IMR-90 (cell line): ENCODE results near the gene MCHR2. TPM values are rescaled to one million over a fixed set of nuclear protein-coding genes. Genes with fewer than 3 reads are reported as not detected.

Experiments
- ATAC-seq: fragments of 200-7000 bp; cut with Tn5 transposase; 2 replicates; pipeline ENCODE4 v1.9.1; 2020; ENCODE audit warnings: low read depth, mild to moderate bottlenecking, moderate library complexity
- BruUV-seq: library from RNA; stranded (reverse); fragments of 400-500 nt; replicated peaks from 2 replicates; lab custom pipeline; 2021; lab: Mats Ljungman, UMichigan
- CTCF ChIA-PET: fragments of 300-600 bp; formaldehyde crosslinking; extraction: SDS; loops from one replicate; lab custom pipeline; 2021; ENCODE audit warnings: antibody characterized with exemption; lab: Yijun Ruan, JAX
- POLR2A ChIA-PET: fragments of 300-600 bp; sonication (Branson Sonifier 250); formaldehyde crosslinking; loops from one replicate; lab custom pipeline; 2022; ENCODE audit warnings: antibody characterized with exemption; ENCODE audit not compliant: unreplicated experiment; lab: Charles Lee
- DNase-seq: peaks from one replicate; pipeline ENCODE4 v3.0.0; 2013
- H2AFZ ChIP-seq: replicated peaks from 2 replicates; pipeline ENCODE3; 2013; ENCODE audit warnings: low read length, mild to moderate bottlenecking; ENCODE audit not compliant: poor library complexity
- H2AK5ac ChIP-seq: 2 replicates; pipeline ENCODE4 v1.6.1; 2013; ENCODE audit warnings: low read depth, low read length, inconsistent platforms
- H2AK9ac ChIP-seq: replicated peaks from 2 replicates; pipeline ENCODE3; 2013; ENCODE audit warnings: mild to moderate bottlenecking, low read depth, low read length, moderate library complexity; ENCODE audit not compliant: poor library complexity
- H2BK120ac ChIP-seq: 2 replicates; pipeline ENCODE4 v1.6.1; 2013; ENCODE audit warnings: low read depth, low read length, inconsistent platforms
- H2BK15ac ChIP-seq: 3 replicates; pipeline ENCODE4 v1.6.1; 2013; ENCODE audit warnings: low read depth, low read length, inconsistent platforms
- H2BK20ac ChIP-seq: 2 replicates; pipeline ENCODE4 v1.6.1; 2013; ENCODE audit warnings: low read depth, mild to moderate bottlenecking, inconsistent platforms, low read length, moderate library complexity
- H2BK5ac ChIP-seq: 2 replicates; pipeline ENCODE4 v1.6.1; 2013; ENCODE audit warnings: mild to moderate bottlenecking, low read depth, low read length, inconsistent platforms; ENCODE audit not compliant: poor library complexity, severe bottlenecking
- H3K14ac ChIP-seq: replicated peaks from 2 replicates; pipeline ENCODE4 v1.6.1; 2013; ENCODE audit warnings: low read depth, low read length, inconsistent platforms
- H3K18ac ChIP-seq: 2 replicates; pipeline ENCODE4 v1.6.1; 2013; ENCODE audit warnings: low read depth, low read length, control low read depth
- H3K23ac ChIP-seq: 2 replicates; pipeline ENCODE4 v1.6.1; 2013; ENCODE audit warnings: low read depth, low read length, inconsistent platforms
- H3K27ac ChIP-seq: 2 replicates; pipeline ENCODE4 v1.5.1; 2013; ENCODE audit warnings: mild to moderate bottlenecking, control low read depth, low read length; ENCODE audit not compliant: insufficient read depth
- H3K27me3 ChIP-seq: 2 replicates; pipeline ENCODE4 v1.6.1; 2013; ENCODE audit warnings: low read length; ENCODE audit not compliant: control insufficient read depth, insufficient read depth
- H3K36me3 ChIP-seq: 2 replicates; pipeline ENCODE4 v1.6.1; 2013; ENCODE audit warnings: low read length, mixed read lengths; ENCODE audit not compliant: control insufficient read depth, insufficient read depth
- H3K4ac ChIP-seq: 2 replicates; pipeline ENCODE4 v1.6.1; 2013; ENCODE audit warnings: low read depth, low read length, inconsistent platforms
- H3K4me1 ChIP-seq: 2 replicates; pipeline ENCODE4 v1.6.1; 2013; ENCODE audit warnings: low read length, mixed read lengths; ENCODE audit not compliant: control insufficient read depth, insufficient read depth
- H3K4me2 ChIP-seq: 2 replicates; pipeline ENCODE4 v1.6.1; 2013; ENCODE audit warnings: low read depth, mild to moderate bottlenecking, control low read depth, low read length, moderate library complexity
- H3K4me3 ChIP-seq: 2 replicates; pipeline ENCODE4 v1.5.1; 2013; ENCODE audit warnings: low read depth, mild to moderate bottlenecking, control low read depth, low read length, moderate library complexity; ENCODE audit not compliant: insufficient read depth
- H3K56ac ChIP-seq: 2 replicates; pipeline ENCODE4 v1.6.1; 2013; ENCODE audit warnings: low read length, inconsistent platforms; ENCODE audit not compliant: insufficient read depth; ENCODE audit errors: extremely low read depth
- H3K79me1 ChIP-seq, 2 experiments: 2 replicates each; pipeline ENCODE4 v1.6.1; 2013; ENCODE audit warnings: low read length in 2 of 2, inconsistent platforms in 1 of 2, low read depth in 1 of 2
- H3K9ac ChIP-seq: 2 replicates; pipeline ENCODE4 v1.6.1; 2013; ENCODE audit warnings: low read depth, low read length, control low read depth
- H3K9me1 ChIP-seq: 2 replicates; pipeline ENCODE4 v1.6.1; 2013; ENCODE audit warnings: low read length, inconsistent platforms; ENCODE audit not compliant: insufficient read depth
- H3K9me3 ChIP-seq: 2 replicates; pipeline ENCODE4 v1.6.1; 2013; ENCODE audit warnings: low read length; ENCODE audit not compliant: control insufficient read depth, insufficient read depth
- H4K20me1 ChIP-seq: 2 replicates; pipeline ENCODE4 v1.6.1; 2013; ENCODE audit warnings: low read length, inconsistent platforms; ENCODE audit not compliant: insufficient read depth
- H4K5ac ChIP-seq: 2 replicates; pipeline ENCODE4 v1.6.1; 2013; ENCODE audit warnings: mild to moderate bottlenecking, low read depth, low read length, control low read depth
- H4K8ac ChIP-seq, 2 experiments: 2 replicates each; pipeline ENCODE4 v1.6.1; 2013; ENCODE audit warnings: low read depth in 2 of 2, low read length in 2 of 2, control low read depth in 1 of 2, inconsistent platforms in 1 of 2
- H4K91ac ChIP-seq: 2 replicates; pipeline ENCODE4 v1.6.1; 2013; ENCODE audit warnings: low read depth, low read length, inconsistent platforms; ENCODE audit not compliant: insufficient read depth
- BHLHE40 ChIP-seq: fragments of 150-350 bp; IDR thresholded peaks from 2 replicates; pipeline ENCODE4 v1.6.1; 2016; ENCODE audit warnings: mild to moderate bottlenecking, low read depth, low read length
- CEBPB ChIP-seq: IDR thresholded peaks from 2 replicates; pipeline ENCODE4 v1.6.1; 2012; ENCODE audit warnings: low read depth, low read length, improper control_type of control experiment
- CHD1 ChIP-seq: IDR thresholded peaks from 2 replicates; pipeline ENCODE4 v1.6.1; 2012; ENCODE audit warnings: low read depth, low read length, improper control_type of control experiment
- FOS ChIP-seq: fragments of 150-350 bp; IDR thresholded peaks from 2 replicates; pipeline ENCODE4 v1.6.1; 2016; ENCODE audit warnings: low read depth, low read length
- MAFK ChIP-seq: IDR thresholded peaks from 2 replicates; pipeline ENCODE4 v1.6.1; 2012; ENCODE audit warnings: low read depth, low read length, improper control_type of control experiment
- MAZ ChIP-seq: IDR thresholded peaks from 2 replicates; pipeline ENCODE4 v1.6.1; 2012; ENCODE audit warnings: low read depth, mild to moderate bottlenecking, low read length, improper control_type of control experiment, moderate library complexity, borderline replicate concordance
- MXI1 ChIP-seq: IDR thresholded peaks from 2 replicates; pipeline ENCODE4 v1.6.1; 2012; ENCODE audit warnings: low read depth, mild to moderate bottlenecking, low read length, moderate library complexity, borderline replicate concordance
- NFE2L2 ChIP-seq: fragments of 150-350 bp; IDR thresholded peaks from 2 replicates; pipeline ENCODE4 v1.6.1; 2016; ENCODE audit warnings: low read depth, mild to moderate bottlenecking, low read length
- POLR2A ChIP-seq: IDR thresholded peaks from 2 replicates; pipeline ENCODE4 v1.6.1; 2012; ENCODE audit warnings: mild to moderate bottlenecking, low read depth, low read length
- RAD21 ChIP-seq: IDR thresholded peaks from 2 replicates; pipeline ENCODE4 v1.6.1; 2012; ENCODE audit warnings: low read length, improper control_type of control experiment
- RCOR1 ChIP-seq: IDR thresholded peaks from 2 replicates; pipeline ENCODE4 v1.6.1; 2012; ENCODE audit warnings: mild to moderate bottlenecking, low read length, improper control_type of control experiment; ENCODE audit not compliant: insufficient replicate concordance
- RFX5 ChIP-seq: IDR thresholded peaks from 2 replicates; pipeline ENCODE4 v1.8.0; 2012; ENCODE audit warnings: low read depth, mild to moderate bottlenecking, low read length, moderate library complexity
- SMC3 ChIP-seq: fragments of 150-350 bp; IDR thresholded peaks from 2 replicates; pipeline ENCODE4 v1.6.1; 2016; ENCODE audit warnings: low read depth, mild to moderate bottlenecking, antibody characterized with exemption, low read length, moderate library complexity
- WGBS, 2 experiments: methylation state at CpG; one replicate each; pipeline versions ENCODE4 v1.1.5 to v1.1.7; 2013; ENCODE audit warnings: missing lambda C conversion rate in 2 of 2; ENCODE audit not compliant: insufficient read length in 1 of 2; ENCODE audit errors: extremely low coverage in 2 of 2; 5-methylcytosine and 5-hydroxymethylcytosine counted together
- dilution Hi-C: fragments of 300-500 bp; cut with HindIII; formaldehyde crosslinking; loops from one replicate; pipeline ENCODE4 v1.14.3; 2018; ENCODE audit warnings: low sequenced_read_pairs; ENCODE audit not compliant: unreplicated experiment
- in situ Hi-C: fragments of 300-500 bp; cut with MboI; formaldehyde crosslinking; loops from 3 replicates; pipeline ENCODE4 v1.14.3; 2019; ENCODE audit warnings: low sequenced_read_pairs, inconsistent platforms, mixed read lengths
- intact Hi-C: fragments of 100-400 bp; cut with micrococcal nuclease; formaldehyde crosslinking; loops from 2 replicates; pipeline ENCODE4 v1.10.0; 2022
- polyA plus RNA-seq, 3 experiments: library from polyadenylated mRNA; depleted of rRNA; stranded (reverse); fragments of >200 nt; gene quantifications; 2 replicates each; pipeline ENCODE4 v1.2.3, GENCODE V29; 2012; ENCODE audit warnings: low replicate concordance in 1 of 3
- total RNA-seq: library from RNA; depleted of rRNA; stranded (reverse); fragments of >200 nt; gene quantifications from 2 replicates; pipeline ENCODE4 v1.2.3, GENCODE V29; 2012
- TF ChIP-seq, protein P1 (sequence below): fragments of 150-350 bp; IDR thresholded peaks from 2 replicates; pipeline ENCODE4 v1.6.1; 2017; ENCODE audit warnings: mild to moderate bottlenecking, antibody characterized with exemption, low read length, low read depth
- TF ChIP-seq, protein P2 (sequence below): fragments of 150-350 bp; IDR thresholded peaks from 2 replicates; pipeline ENCODE4 v1.6.1; 2016; ENCODE audit warnings: low read depth, mild to moderate bottlenecking, low read length, moderate library complexity, borderline replicate concordance
- TF ChIP-seq, protein P3 (sequence below): conservative IDR thresholded peaks from 2 replicates; pipeline ENCODE4 v1.5.1; 2012; ENCODE audit warnings: mild to moderate bottlenecking, low read depth, low read length, improper control_type of control experiment

Gene MCHR2
- total and polyA plus RNA-seq, 2 of the 4 experiments (the other 2 are of a cell fraction): not detected

DNA sequence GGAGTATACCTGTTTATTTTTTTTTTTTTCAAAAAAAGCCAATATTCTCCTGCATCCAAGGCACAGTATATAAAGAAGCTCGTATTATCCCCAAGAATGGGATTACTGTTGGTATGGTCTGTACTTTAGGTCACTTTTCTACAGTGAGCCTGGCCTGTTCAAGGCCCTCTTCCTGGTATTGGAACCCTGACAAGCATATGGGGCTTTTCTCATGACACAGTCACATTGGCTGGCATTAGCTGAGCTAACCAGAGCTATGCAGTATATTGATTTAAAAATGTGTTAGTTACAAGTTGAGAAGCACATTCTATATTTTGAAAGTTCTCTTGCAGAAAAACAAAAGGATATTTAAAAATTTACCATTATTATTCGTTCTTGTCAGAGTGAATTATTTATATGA, 48.0 kb downstream of the MCHR2 start:
- H3K9ac ChIP-seq: no peak overlapping the region
- peaks cover 3% of the 10 kb centered on the region for H3K27me3 ChIP-seq
- whole genome bisulfite sequencing, 2 experiments: no CpG with 5 or more reads among the region's 2 CpGs
- intact Hi-C loops (no loop called here), in situ Hi-C loops (no loop called here), dilution Hi-C loops (no loop called here)
- no peak overlapping the region for H3K56ac ChIP-seq
- no TSS peak for BruUV-seq
- TF ChIP-seq BHLHE40 (no peak), NFE2L2 (no peak), SMC3 (no peak), MAFK (no peak), RFX5 (no peak), POLR2A (no peak), CEBPB (no peak), CHD1 (no peak), MAZ (no peak), RCOR1 (no peak), MXI1 (no peak), FOS (no peak), RAD21 (no peak)
- TF ChIP-seq, protein P1, sequence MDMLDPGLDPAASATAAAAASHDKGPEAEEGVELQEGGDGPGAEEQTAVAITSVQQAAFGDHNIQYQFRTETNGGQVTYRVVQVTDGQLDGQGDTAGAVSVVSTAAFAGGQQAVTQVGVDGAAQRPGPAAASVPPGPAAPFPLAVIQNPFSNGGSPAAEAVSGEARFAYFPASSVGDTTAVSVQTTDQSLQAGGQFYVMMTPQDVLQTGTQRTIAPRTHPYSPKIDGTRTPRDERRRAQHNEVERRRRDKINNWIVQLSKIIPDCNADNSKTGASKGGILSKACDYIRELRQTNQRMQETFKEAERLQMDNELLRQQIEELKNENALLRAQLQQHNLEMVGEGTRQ: no peak
- TF ChIP-seq, protein P2, sequence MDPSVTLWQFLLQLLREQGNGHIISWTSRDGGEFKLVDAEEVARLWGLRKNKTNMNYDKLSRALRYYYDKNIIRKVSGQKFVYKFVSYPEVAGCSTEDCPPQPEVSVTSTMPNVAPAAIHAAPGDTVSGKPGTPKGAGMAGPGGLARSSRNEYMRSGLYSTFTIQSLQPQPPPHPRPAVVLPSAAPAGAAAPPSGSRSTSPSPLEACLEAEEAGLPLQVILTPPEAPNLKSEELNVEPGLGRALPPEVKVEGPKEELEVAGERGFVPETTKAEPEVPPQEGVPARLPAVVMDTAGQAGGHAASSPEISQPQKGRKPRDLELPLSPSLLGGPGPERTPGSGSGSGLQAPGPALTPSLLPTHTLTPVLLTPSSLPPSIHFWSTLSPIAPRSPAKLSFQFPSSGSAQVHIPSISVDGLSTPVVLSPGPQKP: no peak
- TF ChIP-seq, protein P3, sequence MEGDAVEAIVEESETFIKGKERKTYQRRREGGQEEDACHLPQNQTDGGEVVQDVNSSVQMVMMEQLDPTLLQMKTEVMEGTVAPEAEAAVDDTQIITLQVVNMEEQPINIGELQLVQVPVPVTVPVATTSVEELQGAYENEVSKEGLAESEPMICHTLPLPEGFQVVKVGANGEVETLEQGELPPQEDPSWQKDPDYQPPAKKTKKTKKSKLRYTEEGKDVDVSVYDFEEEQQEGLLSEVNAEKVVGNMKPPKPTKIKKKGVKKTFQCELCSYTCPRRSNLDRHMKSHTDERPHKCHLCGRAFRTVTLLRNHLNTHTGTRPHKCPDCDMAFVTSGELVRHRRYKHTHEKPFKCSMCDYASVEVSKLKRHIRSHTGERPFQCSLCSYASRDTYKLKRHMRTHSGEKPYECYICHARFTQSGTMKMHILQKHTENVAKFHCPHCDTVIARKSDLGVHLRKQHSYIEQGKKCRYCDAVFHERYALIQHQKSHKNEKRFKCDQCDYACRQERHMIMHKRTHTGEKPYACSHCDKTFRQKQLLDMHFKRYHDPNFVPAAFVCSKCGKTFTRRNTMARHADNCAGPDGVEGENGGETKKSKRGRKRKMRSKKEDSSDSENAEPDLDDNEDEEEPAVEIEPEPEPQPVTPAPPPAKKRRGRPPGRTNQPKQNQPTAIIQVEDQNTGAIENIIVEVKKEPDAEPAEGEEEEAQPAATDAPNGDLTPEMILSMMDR: no peak
- no peak overlapping the region for H2BK120ac ChIP-seq
- H3K4me1 ChIP-seq: no peaks in the 10 kb centered on the region
- H3K4ac ChIP-seq: no peak overlapping the region
- ATAC-seq (no peak), DNase-seq (no peak)
- no peak overlapping the region for H3K14ac ChIP-seq
- H3K4me3 ChIP-seq: no peak overlapping the region
- H3K9me1 ChIP-seq: no peaks in the 10 kb centered on the region
- H3K4me2 ChIP-seq: no peak overlapping the region
- no peak overlapping the region for H2AFZ ChIP-seq
- no peak overlapping the region for H2AK5ac ChIP-seq
- no peaks in the 10 kb centered on the region for H3K9me3 ChIP-seq
- no peak overlapping the region for H2AK9ac ChIP-seq
- no peak overlapping the region for H4K5ac ChIP-seq
- H4K8ac ChIP-seq: no peak overlapping the region
- H3K36me3 ChIP-seq: no peaks in the 10 kb centered on the region
- no peak overlapping the region for H3K18ac ChIP-seq
- H4K91ac ChIP-seq: no peak overlapping the region
- ChIA-PET POLR2A (no interaction called here), CTCF (no interaction called here)
- no peaks in the 10 kb centered on the region for H3K79me1 ChIP-seq
- H2BK15ac ChIP-seq: no peak overlapping the region
- H2BK20ac ChIP-seq: no peak overlapping the region
- H2BK5ac ChIP-seq: no peak overlapping the region
- H3K27ac ChIP-seq: no peak overlapping the region
- no peak overlapping the region for H3K23ac ChIP-seq
- no peaks in the 10 kb centered on the region for H4K20me1 ChIP-seq
